Testis (tissue), 3 donors: ENCODE measurements around the gene MAPKAP1. TPM values are rescaled to one million over a fixed set of nuclear protein-coding genes. Genes with fewer than 3 reads are reported as not detected.

Experiments used
- DNase-seq: peaks from one replicate; pipeline ENCODE4 v3.0.0-alpha.2; 2019
- H3K27ac ChIP-seq, 2 donors: fragments of 200-600 bp; sonication (generic); one replicate each; pipeline ENCODE4 v1.5.1; 2019
- H3K27me3 ChIP-seq: fragments of 200-600 bp; sonication (generic); one replicate; pipeline ENCODE4 v1.5.1; 2019
- H3K36me3 ChIP-seq: fragments of 200-600 bp; sonication (generic); one replicate; pipeline ENCODE4 v1.5.1; 2017; ENCODE audit warnings: low read depth; ENCODE audit errors: missing control alignments
- H3K4me1 ChIP-seq: fragments of 200-600 bp; sonication (generic); one replicate; pipeline ENCODE4 v1.5.1; 2019
- H3K4me3 ChIP-seq, 2 donors: fragments of 200-600 bp; sonication (generic); one replicate each; pipeline ENCODE4 v1.5.1; 2017 to 2019
- H3K9me3 ChIP-seq: fragments of 200-600 bp; sonication (generic); one replicate; pipeline ENCODE4 v1.5.1; 2017
- CTCF ChIP-seq, 3 experiments: fragments of 450-650 bp in 2 of 3; fragments of 200-600 bp in 1 of 3; sonication (generic) in 1 of 3; IDR thresholded peaks; one replicate each; pipeline ENCODE4 v1.5.1; 2016 to 2019; ENCODE audit warnings: antibody characterized with exemption in 3 of 3, mild to moderate bottlenecking in 2 of 3, moderate library complexity in 1 of 3
- POLR2A ChIP-seq: fragments of 450-650 bp; IDR thresholded peaks from one replicate; pipeline ENCODE4 v1.6.1; 2017; ENCODE audit warnings: antibody characterized with exemption, mild to moderate bottlenecking, moderate library complexity
- WGBS, 2 donors: methylation state at CpG; one replicate each; pipeline ENCODE4 v1.1.5; 2018; 5-methylcytosine and 5-hydroxymethylcytosine counted together
- intact Hi-C: fragments of 100-400 bp; cut with DNase I; formaldehyde crosslinking; loops from one replicate; pipeline ENCODE4 v1.15.1; 2023; ENCODE audit warnings: low total_unique reads
- polyA plus RNA-seq: library from polyadenylated mRNA; stranded (reverse); fragments of 350-450 nt; fragmentation: Illumina TruSeq; extraction: RNeasy Lipid Tissue Mini Kit (QIAGEN cat#74804); gene quantifications from one replicate; pipeline ENCODE4 v1.2.3, GENCODE V29; 2014; ENCODE audit warnings: low read depth, low replicate concordance; ENCODE audit not compliant: insufficient read depth
- total RNA-seq, 2 donors: library from RNA; depleted of rRNA; stranded (reverse); fragments of >200 nt; gene quantifications; one replicate each; pipeline ENCODE4 v1.2.3, GENCODE V29; 2016

Gene MAPKAP1
- total and polyA plus RNA-seq, 3 donors from 2014 or later, result 112 to 135 (median 115) TPM

GRCh38 chr9:125629446-125629845, 77.6 kb downstream of the MAPKAP1 start:
- intact Hi-C loops, result no loop called here
- Histone ChIP-seq H3K27ac (no peak overlapping the region), H3K4me3 (no peak overlapping the region), H3K9me3 (no peaks in the 10 kb centered on the region), H3K4me1 (peaks cover 8% of the 10 kb centered on the region), H3K27me3 (no peaks in the 10 kb centered on the region), H3K36me3 (no peaks in the 10 kb centered on the region)
- 82 to 83% methylated on average over 3 of the region's 3 CpGs for WGBS, 2 donors
- TF ChIP-seq CTCF (IDR thresholded peaks at IDR 0.05), result no peak
- no peak for TF ChIP-seq POLR2A
- DNase-seq, result no peak

GRCh38 chr9:125626187-125626586, 80.8 kb downstream of the MAPKAP1 start:
- Histone ChIP-seq H3K4me1 (no peaks in the 10 kb centered on the region), H3K27me3 (no peaks in the 10 kb centered on the region), H3K27ac (no peak overlapping the region), H3K36me3 (no peaks in the 10 kb centered on the region), H3K4me3 (no peak overlapping the region), H3K9me3 (no peaks in the 10 kb centered on the region)
- no peak for DNase-seq
- intact Hi-C loops, result no loop called here
- no peak for TF ChIP-seq CTCF (IDR thresholded peaks at IDR 0.05)
- no peak for TF ChIP-seq POLR2A

DNA sequence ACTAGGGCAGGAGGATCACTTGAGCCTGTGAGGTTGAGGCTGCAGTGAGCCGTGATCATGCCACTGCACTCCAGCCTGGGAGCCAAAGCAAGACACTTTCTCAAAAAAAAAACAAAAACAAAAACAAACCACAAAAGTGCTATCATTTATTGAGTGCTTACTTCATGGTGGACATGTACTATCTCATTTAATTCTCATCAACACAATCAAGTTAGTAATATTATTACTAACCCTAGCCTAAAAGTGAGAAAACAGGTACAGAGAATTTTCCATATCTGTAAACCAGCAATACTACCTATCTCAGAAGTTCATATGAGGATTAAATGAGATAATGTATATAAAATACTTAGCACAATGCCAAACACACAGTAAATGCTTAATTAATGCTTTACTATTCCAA, 85.8 kb downstream of the MAPKAP1 start:
- no peak overlapping the region for H3K4me3 ChIP-seq
- H3K36me3 ChIP-seq, result no peaks in the 10 kb centered on the region
- TF ChIP-seq CTCF (IDR thresholded peaks at IDR 0.05), result no peak
- no peak for TF ChIP-seq POLR2A
- H3K27me3 ChIP-seq, result no peaks in the 10 kb centered on the region
- H3K9me3 ChIP-seq, result no peaks in the 10 kb centered on the region
- no peaks in the 10 kb centered on the region for H3K4me1 ChIP-seq
- WGBS, 2 donors, result 92 to 95% methylated on average over 1 of the region's 1 CpG
- DNase-seq, result no peak
- intact Hi-C loops, result no loop called here
- no peak overlapping the region for H3K27ac ChIP-seq

GRCh38 chr9:125620216-125620615, 86.8 kb downstream of the MAPKAP1 start:
- TF ChIP-seq CTCF (IDR thresholded peaks at IDR 0.05), result no peak
- no peak for TF ChIP-seq POLR2A
- no peaks in the 10 kb centered on the region for H3K4me1 ChIP-seq
- no peaks in the 10 kb centered on the region for H3K27me3 ChIP-seq
- H3K4me3 ChIP-seq, result no peak overlapping the region
- no peak overlapping the region for H3K27ac ChIP-seq
- 89 to 96% methylated on average over 5 of the region's 5 CpGs for WGBS, 2 donors
- no peaks in the 10 kb centered on the region for H3K36me3 ChIP-seq
- no peak for DNase-seq
- intact Hi-C loops, result no loop called here
- H3K9me3 ChIP-seq, result no peaks in the 10 kb centered on the region

- TF ChIP-seq POLR2A, result no peak
- TF ChIP-seq CTCF (IDR thresholded peaks at IDR 0.05), result no peak
- intact Hi-C loops, result no loop called here
- no peak for DNase-seq
- Histone ChIP-seq H3K36me3 (no peaks in the 10 kb centered on the region), H3K4me3 (no peak overlapping the region), H3K27me3 (no peaks in the 10 kb centered on the region), H3K9me3 (no peaks in the 10 kb centered on the region), H3K27ac (no peak overlapping the region), H3K4me1 (no peaks in the 10 kb centered on the region)
- 92 to 95% methylated on average over 5 of the region's 5 CpGs for WGBS, 2 donors
Observed at GRCh38 chr9:125617087-125617486, 89.9 kb downstream of the MAPKAP1 start.
